ENCODE data around the gene PCBP3. TPM values are rescaled to one million over a fixed set of nuclear protein-coding genes. Genes with fewer than 3 reads are reported as not detected.

PCBP3 gene
- total RNA-seq, 1 experiment from 2014 or later, result 1.4 TPM

- Mint-ChIP-seq H3K9me3 (ENCODE audit: low read depth, unreplicated experiment) (no peaks in the 10 kb centered on the region), H3K27me3 (ENCODE audit: unreplicated experiment) (peaks cover 45% of the 10 kb centered on the region), H3K4me1 (ENCODE audit: low read depth, unreplicated experiment) (no peaks in the 10 kb centered on the region), H3K27ac (ENCODE audit: unreplicated experiment) (no peak overlapping the region), H3K36me3 (ENCODE audit: insufficient read depth, unreplicated experiment) (no peaks in the 10 kb centered on the region), H3K4me3 (ENCODE audit: low read depth, unreplicated experiment) (no peak overlapping the region)
- BruUV-seq (replicated peaks), result no TSS peak
- no peak for DNase-seq
- CTCF ChIA-PET, result no interaction called here
- intact Hi-C loops (cut with micrococcal nuclease; ENCODE audit: unreplicated experiment), result no loop called here
- TF ChIP-seq, protein P1, sequence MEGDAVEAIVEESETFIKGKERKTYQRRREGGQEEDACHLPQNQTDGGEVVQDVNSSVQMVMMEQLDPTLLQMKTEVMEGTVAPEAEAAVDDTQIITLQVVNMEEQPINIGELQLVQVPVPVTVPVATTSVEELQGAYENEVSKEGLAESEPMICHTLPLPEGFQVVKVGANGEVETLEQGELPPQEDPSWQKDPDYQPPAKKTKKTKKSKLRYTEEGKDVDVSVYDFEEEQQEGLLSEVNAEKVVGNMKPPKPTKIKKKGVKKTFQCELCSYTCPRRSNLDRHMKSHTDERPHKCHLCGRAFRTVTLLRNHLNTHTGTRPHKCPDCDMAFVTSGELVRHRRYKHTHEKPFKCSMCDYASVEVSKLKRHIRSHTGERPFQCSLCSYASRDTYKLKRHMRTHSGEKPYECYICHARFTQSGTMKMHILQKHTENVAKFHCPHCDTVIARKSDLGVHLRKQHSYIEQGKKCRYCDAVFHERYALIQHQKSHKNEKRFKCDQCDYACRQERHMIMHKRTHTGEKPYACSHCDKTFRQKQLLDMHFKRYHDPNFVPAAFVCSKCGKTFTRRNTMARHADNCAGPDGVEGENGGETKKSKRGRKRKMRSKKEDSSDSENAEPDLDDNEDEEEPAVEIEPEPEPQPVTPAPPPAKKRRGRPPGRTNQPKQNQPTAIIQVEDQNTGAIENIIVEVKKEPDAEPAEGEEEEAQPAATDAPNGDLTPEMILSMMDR (IDR thresholded peaks at IDR 0.05; ENCODE audit: unreplicated experiment), result no peak
These were observed 213.4 kb downstream of the PCBP3 start for GRCh38 chr21:45856906-45857305.

GRCh38 chr21:45857761-45858160 is 214.2 kb downstream of the PCBP3 start:
- Mint-ChIP-seq H3K27ac (ENCODE audit: unreplicated experiment) (no peak overlapping the region), H3K27me3 (ENCODE audit: unreplicated experiment) (peaks cover 39% of the 10 kb centered on the region), H3K4me1 (ENCODE audit: low read depth, unreplicated experiment) (no peaks in the 10 kb centered on the region), H3K9me3 (ENCODE audit: low read depth, unreplicated experiment) (no peaks in the 10 kb centered on the region), H3K4me3 (ENCODE audit: low read depth, unreplicated experiment) (no peak overlapping the region), H3K36me3 (ENCODE audit: insufficient read depth, unreplicated experiment) (no peaks in the 10 kb centered on the region)
- intact Hi-C loops (cut with micrococcal nuclease; ENCODE audit: unreplicated experiment), result no loop called here
- CTCF ChIA-PET, result no interaction called here
- BruUV-seq (replicated peaks), result no TSS peak
- no peak for DNase-seq
- TF ChIP-seq, protein P1 (IDR thresholded peaks at IDR 0.05; ENCODE audit: unreplicated experiment), result no peak

- intact Hi-C loops (cut with micrococcal nuclease; ENCODE audit: unreplicated experiment), result no loop called here
- Mint-ChIP-seq H3K27me3 (ENCODE audit: unreplicated experiment) (peaks cover 34% of the 10 kb centered on the region), H3K4me1 (ENCODE audit: low read depth, unreplicated experiment) (no peaks in the 10 kb centered on the region), H3K9me3 (ENCODE audit: low read depth, unreplicated experiment) (no peaks in the 10 kb centered on the region), H3K27ac (ENCODE audit: unreplicated experiment) (no peak overlapping the region), H3K4me3 (ENCODE audit: low read depth, unreplicated experiment) (no peak overlapping the region), H3K36me3 (ENCODE audit: insufficient read depth, unreplicated experiment) (no peaks in the 10 kb centered on the region)
- TF ChIP-seq, protein P1 (IDR thresholded peaks at IDR 0.05; ENCODE audit: unreplicated experiment), result no peak
- no peak for DNase-seq
- no TSS peak for BruUV-seq (replicated peaks)
- CTCF ChIA-PET, result no interaction called here
These were observed 214.7 kb downstream of the PCBP3 start for GRCh38 chr21:45858180-45858579.

DNA sequence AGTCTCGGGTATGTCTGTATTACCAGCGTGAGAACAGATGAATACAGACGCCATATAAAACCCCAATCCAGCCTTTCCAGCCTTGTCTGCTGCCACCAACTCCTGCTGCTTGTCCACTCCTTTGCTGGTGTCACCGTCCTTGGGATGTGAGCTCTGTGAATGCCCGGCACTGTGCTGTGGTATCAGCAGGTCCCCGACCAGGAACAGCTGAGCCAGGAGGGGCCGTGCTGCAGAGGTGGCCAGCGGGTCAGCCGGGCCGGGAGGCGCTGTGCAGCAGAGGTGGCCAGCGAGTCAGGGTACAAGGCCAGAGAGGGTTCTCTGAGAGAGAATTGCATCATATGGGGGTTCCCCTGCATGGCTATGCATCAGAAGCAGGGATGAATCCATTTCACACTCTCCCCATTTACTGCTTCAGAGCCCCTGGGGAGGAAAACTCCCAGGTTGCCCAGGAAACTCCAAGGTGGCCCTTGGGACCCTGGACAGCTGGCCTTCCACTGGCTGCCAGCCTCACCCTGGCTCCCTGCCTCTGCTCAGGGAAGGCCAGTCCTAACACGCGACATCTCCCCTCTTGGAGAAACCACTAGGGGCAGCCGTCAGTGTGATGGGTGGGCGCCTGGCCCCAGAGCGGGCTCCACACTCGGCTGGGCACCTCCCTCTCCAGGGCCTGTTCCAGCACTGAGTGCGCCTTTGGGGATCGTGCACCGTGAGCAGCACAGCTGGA is 215.7 kb downstream of the PCBP3 start:
- Mint-ChIP-seq H3K4me1 (ENCODE audit: low read depth, unreplicated experiment) (no peaks in the 10 kb centered on the region), H3K27me3 (ENCODE audit: unreplicated experiment) (peaks cover 32% of the 10 kb centered on the region), H3K4me3 (ENCODE audit: low read depth, unreplicated experiment) (no peak overlapping the region), H3K36me3 (ENCODE audit: insufficient read depth, unreplicated experiment) (no peaks in the 10 kb centered on the region), H3K9me3 (ENCODE audit: low read depth, unreplicated experiment) (no peaks in the 10 kb centered on the region), H3K27ac (ENCODE audit: unreplicated experiment) (no peak overlapping the region)
- DNase-seq, result no peak
- TF ChIP-seq, protein P1 (IDR thresholded peaks at IDR 0.05; ENCODE audit: unreplicated experiment), result no peak
- BruUV-seq (replicated peaks), result no TSS peak
- CTCF ChIA-PET, result interaction anchor here (0.6 kb wide), 1 partner anchor 175 kb away, joined by 3 read pairs; no protein-coding TSS in a partner anchor
- intact Hi-C loops (cut with micrococcal nuclease; ENCODE audit: unreplicated experiment), result no loop called here
